GM12878 (cell line): ENCODE measurements around the gene STAT5B. TPM values are rescaled to one million over a fixed set of nuclear protein-coding genes. Genes with fewer than 3 reads are reported as not detected.

Experiments used
- BMI1 ChIP-seq: fragments of 450-650 bp; IDR thresholded peaks from 2 replicates; pipeline ENCODE4 v1.6.1; 2016; ENCODE audit warnings: mild to moderate bottlenecking, moderate library complexity, borderline replicate concordance
- CHD2 ChIP-seq: IDR thresholded peaks from 2 replicates; pipeline ENCODE4 v1.6.1; 2011; ENCODE audit warnings: low read depth, low read length, improper control_type of control experiment, borderline replicate concordance
- DPF2 ChIP-seq: fragments of 450-650 bp; IDR thresholded peaks from 2 replicates; pipeline ENCODE4 v1.6.1; 2017; ENCODE audit warnings: mild to moderate bottlenecking
- EED ChIP-seq: sonication (generic); IDR thresholded peaks from 2 replicates; pipeline ENCODE4 v1.6.1; 2016; ENCODE audit warnings: antibody characterized with exemption, low read depth
- EGR1 ChIP-seq, 2 experiments: IDR thresholded peaks; 1 replicate in 1 of 2; 2 replicates in 1 of 2; pipeline ENCODE4 v1.6.1; 2011 to 2012; ENCODE audit warnings: low read depth in 2 of 2, low read length in 2 of 2, borderline replicate concordance in 1 of 2, mild to moderate bottlenecking in 1 of 2, moderate library complexity in 1 of 2
- FOXK2 ChIP-seq: fragments of 450-650 bp; IDR thresholded peaks from 2 replicates; pipeline ENCODE4 v1.6.1; 2017; ENCODE audit warnings: mild to moderate bottlenecking, moderate library complexity
- HDGF ChIP-seq: fragments of 450-650 bp; IDR thresholded peaks from 2 replicates; pipeline ENCODE4 v1.6.1; 2016; ENCODE audit warnings: antibody characterized with exemption
- JUNB ChIP-seq: IDR thresholded peaks from 2 replicates; pipeline ENCODE4 v1.6.1; 2016; ENCODE audit warnings: antibody characterized with exemption, mild to moderate bottlenecking
- KDM1A ChIP-seq: fragments of 200-600 bp; sonication (generic); IDR thresholded peaks from 2 replicates; pipeline ENCODE4 v1.6.1; 2016; ENCODE audit warnings: borderline replicate concordance
- MAX ChIP-seq: IDR thresholded peaks from 2 replicates; pipeline ENCODE4 v1.6.1; 2012; ENCODE audit warnings: low read depth, low read length, improper control_type of control experiment
- MXI1 ChIP-seq: fragments of 150-350 bp; IDR thresholded peaks from 2 replicates; pipeline ENCODE4 v1.6.1; 2011; ENCODE audit warnings: low read depth, mild to moderate bottlenecking, inconsistent platforms, low read length, improper control_type of control experiment
- MYC ChIP-seq: IDR thresholded peaks from 2 replicates; pipeline ENCODE4 v1.6.1; 2011; ENCODE audit warnings: mild to moderate bottlenecking, low read length, moderate library complexity, inconsistent platforms; ENCODE audit not compliant: insufficient read depth, insufficient replicate concordance, insufficient read length, severe bottlenecking
- POU2F2 ChIP-seq: IDR thresholded peaks from 3 replicates; pipeline ENCODE4 v1.6.1; 2011; ENCODE audit warnings: low read depth, mild to moderate bottlenecking, low read length, borderline replicate concordance
- RBBP5 ChIP-seq: fragments of 200-600 bp; sonication (generic); conservative IDR thresholded peaks from 2 replicates; pipeline ENCODE4 v1.6.1; 2016
- SIX5 ChIP-seq: IDR thresholded peaks from 2 replicates; pipeline ENCODE4 v1.6.1; 2011; ENCODE audit warnings: mild to moderate bottlenecking, low read depth, low read length, moderate library complexity; ENCODE audit not compliant: severe bottlenecking
- SMC3 ChIP-seq: IDR thresholded peaks from 2 replicates; pipeline ENCODE4 v1.6.1; 2011; ENCODE audit warnings: low read length, improper control_type of control experiment, borderline replicate concordance
- SREBF2 ChIP-seq: IDR thresholded peaks from 2 replicates; pipeline ENCODE4 v1.6.1; 2012; ENCODE audit warnings: mild to moderate bottlenecking, low read length
- SUPT20H ChIP-seq: IDR thresholded peaks from 2 replicates; pipeline ENCODE4 v1.6.1; 2011; ENCODE audit warnings: low read depth, mild to moderate bottlenecking, low read length, moderate library complexity, borderline replicate concordance; ENCODE audit not compliant: control insufficient read depth
- TCF12 ChIP-seq: IDR thresholded peaks from 2 replicates; pipeline ENCODE4 v1.6.1; 2011; ENCODE audit warnings: low read depth, mild to moderate bottlenecking, low read length
- TCF7 ChIP-seq: IDR thresholded peaks from 2 replicates; pipeline ENCODE4 v1.6.1; 2014; ENCODE audit warnings: antibody characterized with exemption, borderline replicate concordance
- YY1 ChIP-seq: IDR thresholded peaks from 2 replicates; pipeline ENCODE4 v1.6.1; 2011; ENCODE audit warnings: low read depth, mild to moderate bottlenecking, low read length
- ZBTB11 ChIP-seq: fragments of 450-650 bp; formaldehyde crosslinking; IDR thresholded peaks from 2 replicates; pipeline ENCODE4 v1.5.0; 2022; ENCODE audit warnings: mild to moderate bottlenecking, missing genetic modification characterization
- ZNF274 ChIP-seq: IDR thresholded peaks from one replicate; pipeline ENCODE4 v1.8.0; 2011; ENCODE audit not compliant: insufficient read length, insufficient read depth
- polyA plus RNA-seq, 11 experiments: library from polyadenylated mRNA; depleted of rRNA in 4 of 11; unstranded in 6 of 11; stranded (reverse) in 5 of 11; fragments of >200 nt; fragmentation: Nextera tagmentation in 4 of 11; fragmentation: Illumina TruSeq in 1 of 11; extraction: Ambion mirVana in 4 of 11; extraction: Trizol in 1 of 11; gene quantifications; 1 replicate in 1 of 11; 2 replicates in 10 of 11; pipeline versions ENCODE4 v1.2.1 to v1.2.3, GENCODE V29; 2011 to 2016; ENCODE audit warnings: inconsistent platforms in 2 of 11, missing spikeins in 2 of 11, low read depth in 1 of 11
- total RNA-seq, 4 experiments: library from RNA; depleted of rRNA in 3 of 4; stranded (reverse); fragments of >200 nt in 3 of 4; fragmentation: Illumina TruSeq in 1 of 4; extraction: Trizol in 1 of 4; gene quantifications; 2 replicates each; pipeline versions ENCODE4 v1.2.1 to v1.2.3, GENCODE V29; 2013 to 2021
- TF ChIP-seq, protein P1 (sequence below): IDR thresholded peaks from 2 replicates; pipeline ENCODE4 v1.6.1; 2011; ENCODE audit warnings: low read depth, mild to moderate bottlenecking, low read length, moderate library complexity, borderline replicate concordance; ENCODE audit errors: extremely low read depth
- TF ChIP-seq, protein P2 (sequence below): fragments of 450-650 bp; conservative IDR thresholded peaks from 2 replicates; pipeline ENCODE4 v1.6.1; 2017; ENCODE audit warnings: mild to moderate bottlenecking, moderate library complexity

STAT5B gene
- total and polyA plus RNA-seq, 10 of the 15 experiments (the other 5 are each of a cell fraction or from before 2014, with no cell fraction given) = 11.0 to 69.6 (median 46.7) TPM

DNA sequence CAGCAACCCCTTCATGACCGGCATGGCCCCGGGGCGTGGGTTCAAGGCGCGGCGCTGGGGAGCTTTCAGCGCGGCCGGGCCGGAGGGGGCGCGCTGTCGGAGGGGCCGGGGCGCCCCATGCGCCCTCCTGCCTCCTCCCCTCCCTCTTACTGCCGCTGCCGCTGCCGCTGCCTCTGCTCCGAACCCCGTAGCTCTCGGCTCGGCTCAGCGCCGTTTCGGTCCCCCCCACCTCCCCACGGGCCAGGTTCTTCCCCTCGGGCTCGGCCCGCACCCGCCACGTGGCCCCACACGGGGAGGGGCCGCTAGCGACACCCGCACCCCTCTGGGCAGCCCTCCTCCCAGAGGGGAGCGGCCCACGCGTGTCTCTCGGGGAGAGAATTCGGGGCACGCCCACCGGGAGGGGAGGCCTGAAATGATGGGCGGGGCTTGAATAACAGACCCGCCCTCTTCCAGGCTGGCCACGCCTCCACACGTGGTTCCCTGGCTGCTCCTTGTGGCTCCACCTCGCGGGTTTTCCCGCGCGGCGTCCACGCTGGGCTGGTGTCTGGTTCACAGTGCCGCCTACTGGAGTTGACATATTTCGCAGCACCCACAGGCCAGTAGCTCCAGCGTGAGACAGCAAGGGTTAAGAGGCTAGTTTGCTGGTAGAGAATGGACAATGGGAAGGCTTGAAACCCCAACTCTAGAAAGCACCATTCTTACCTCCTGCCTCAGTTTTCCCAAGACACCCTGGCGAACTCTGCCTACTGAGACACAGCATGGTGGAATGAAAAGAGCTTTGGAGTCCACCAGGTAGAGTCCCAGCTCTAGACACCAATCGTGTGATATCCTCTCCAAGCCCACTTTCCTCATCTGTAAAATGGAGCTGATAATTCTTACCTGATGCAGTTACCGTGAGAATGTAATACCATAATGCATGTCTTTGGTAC, 95.0 kb downstream of the STAT5B start, which contains the start of gene KCNH4 (continued):
- TF ChIP-seq SMC3 (peak; percentile 71; the same call in 1 of the 2 replicates), MAX (peak; percentile 92), EED (no peak; the same call in 1 of the 2 replicates), MXI1 (peak; percentile 86), HDGF (peak; percentile 62; the same call in 1 of the 2 replicates), MYC (peak; percentile 53), POU2F2 (no peak), FOXK2 (no peak; the same call in 1 of the 2 replicates), ZBTB11 (CRISPR knock-in tag) (no peak), SREBF2 (no peak), KDM1A (no peak), DPF2 (peak; percentile 47; the same call in 1 of the 2 replicates), CHD2 (no peak), YY1 (peak; percentile 61), SUPT20H (no peak), TCF7 (no peak), TCF12 (no peak), ZNF274 (no peak), EGR1 (IDR thresholded peaks at IDR 0.05; ENCODE audit: borderline replicate concordance in 1 of 2, low read depth in 2 of 2, low read length in 2 of 2) (no peak), JUNB (no peak), BMI1 (no peak), RBBP5 (no peak), SIX5 (no peak)
- TF ChIP-seq, protein P1, sequence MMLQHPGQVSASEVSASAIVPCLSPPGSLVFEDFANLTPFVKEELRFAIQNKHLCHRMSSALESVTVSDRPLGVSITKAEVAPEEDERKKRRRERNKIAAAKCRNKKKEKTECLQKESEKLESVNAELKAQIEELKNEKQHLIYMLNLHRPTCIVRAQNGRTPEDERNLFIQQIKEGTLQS = 0 out of 2 replicates have a peak, but pooled peaks have one; percentile 23
- TF ChIP-seq, protein P2, sequence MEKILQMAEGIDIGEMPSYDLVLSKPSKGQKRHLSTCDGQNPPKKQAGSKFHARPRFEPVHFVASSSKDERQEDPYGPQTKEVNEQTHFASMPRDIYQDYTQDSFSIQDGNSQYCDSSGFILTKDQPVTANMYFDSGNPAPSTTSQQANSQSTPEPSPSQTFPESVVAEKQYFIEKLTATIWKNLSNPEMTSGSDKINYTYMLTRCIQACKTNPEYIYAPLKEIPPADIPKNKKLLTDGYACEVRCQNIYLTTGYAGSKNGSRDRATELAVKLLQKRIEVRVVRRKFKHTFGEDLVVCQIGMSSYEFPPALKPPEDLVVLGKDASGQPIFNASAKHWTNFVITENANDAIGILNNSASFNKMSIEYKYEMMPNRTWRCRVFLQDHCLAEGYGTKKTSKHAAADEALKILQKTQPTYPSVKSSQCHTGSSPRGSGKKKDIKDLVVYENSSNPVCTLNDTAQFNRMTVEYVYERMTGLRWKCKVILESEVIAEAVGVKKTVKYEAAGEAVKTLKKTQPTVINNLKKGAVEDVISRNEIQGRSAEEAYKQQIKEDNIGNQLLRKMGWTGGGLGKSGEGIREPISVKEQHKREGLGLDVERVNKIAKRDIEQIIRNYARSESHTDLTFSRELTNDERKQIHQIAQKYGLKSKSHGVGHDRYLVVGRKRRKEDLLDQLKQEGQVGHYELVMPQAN = 0 out of 2 replicates have a peak, but pooled peaks have one; percentile 66
